C4-2B (cell line): Measurements from ENCODE around the gene RASAL1.

Experiments used
- ZFX ChIP-seq: fragments of 450-650 bp; IDR thresholded peaks from 2 replicates; pipeline ENCODE4 v1.6.1; 2017
- TF ChIP-seq, protein P1 (sequence below): fragments of 450-650 bp; conservative IDR thresholded peaks from 2 replicates; pipeline ENCODE4 v1.5.1; 2017; ENCODE audit warnings: mild to moderate bottlenecking

DNA sequence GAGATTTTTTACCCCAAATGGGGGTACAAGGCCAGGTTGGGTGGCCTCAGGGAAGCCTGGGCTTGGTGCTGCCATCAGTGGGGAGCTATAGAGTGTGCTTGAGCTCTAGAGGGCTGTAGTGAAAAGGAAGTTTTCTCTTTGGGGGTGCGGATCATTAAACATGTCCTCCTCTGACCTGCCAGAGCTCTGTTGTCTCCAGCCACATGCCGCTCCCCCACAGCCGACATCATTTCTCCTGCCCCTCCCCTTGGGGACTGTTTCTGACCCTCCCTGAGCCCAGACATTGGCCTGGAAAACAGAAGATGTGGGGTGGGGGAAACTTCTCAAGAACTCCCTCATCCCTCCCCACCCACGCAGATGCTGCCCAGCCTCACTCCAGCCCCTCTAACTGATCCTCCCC is 53.7 kb downstream of the RASAL1 start:
- TF ChIP-seq, protein P1, sequence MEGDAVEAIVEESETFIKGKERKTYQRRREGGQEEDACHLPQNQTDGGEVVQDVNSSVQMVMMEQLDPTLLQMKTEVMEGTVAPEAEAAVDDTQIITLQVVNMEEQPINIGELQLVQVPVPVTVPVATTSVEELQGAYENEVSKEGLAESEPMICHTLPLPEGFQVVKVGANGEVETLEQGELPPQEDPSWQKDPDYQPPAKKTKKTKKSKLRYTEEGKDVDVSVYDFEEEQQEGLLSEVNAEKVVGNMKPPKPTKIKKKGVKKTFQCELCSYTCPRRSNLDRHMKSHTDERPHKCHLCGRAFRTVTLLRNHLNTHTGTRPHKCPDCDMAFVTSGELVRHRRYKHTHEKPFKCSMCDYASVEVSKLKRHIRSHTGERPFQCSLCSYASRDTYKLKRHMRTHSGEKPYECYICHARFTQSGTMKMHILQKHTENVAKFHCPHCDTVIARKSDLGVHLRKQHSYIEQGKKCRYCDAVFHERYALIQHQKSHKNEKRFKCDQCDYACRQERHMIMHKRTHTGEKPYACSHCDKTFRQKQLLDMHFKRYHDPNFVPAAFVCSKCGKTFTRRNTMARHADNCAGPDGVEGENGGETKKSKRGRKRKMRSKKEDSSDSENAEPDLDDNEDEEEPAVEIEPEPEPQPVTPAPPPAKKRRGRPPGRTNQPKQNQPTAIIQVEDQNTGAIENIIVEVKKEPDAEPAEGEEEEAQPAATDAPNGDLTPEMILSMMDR, result no peak
- TF ChIP-seq ZFX, result no peak
